Measurements from ENCODE around the gene SLC52A1. TPM values are rescaled to one million over a fixed set of nuclear protein-coding genes. Genes with fewer than 3 reads are reported as not detected.

Gene SLC52A1
- total and polyA plus RNA-seq, 2 of the 13 experiments (the other 11 are each of a cell fraction or from before 2014, with no cell fraction given), result 0.03 to 0.13 TPM

DNA sequence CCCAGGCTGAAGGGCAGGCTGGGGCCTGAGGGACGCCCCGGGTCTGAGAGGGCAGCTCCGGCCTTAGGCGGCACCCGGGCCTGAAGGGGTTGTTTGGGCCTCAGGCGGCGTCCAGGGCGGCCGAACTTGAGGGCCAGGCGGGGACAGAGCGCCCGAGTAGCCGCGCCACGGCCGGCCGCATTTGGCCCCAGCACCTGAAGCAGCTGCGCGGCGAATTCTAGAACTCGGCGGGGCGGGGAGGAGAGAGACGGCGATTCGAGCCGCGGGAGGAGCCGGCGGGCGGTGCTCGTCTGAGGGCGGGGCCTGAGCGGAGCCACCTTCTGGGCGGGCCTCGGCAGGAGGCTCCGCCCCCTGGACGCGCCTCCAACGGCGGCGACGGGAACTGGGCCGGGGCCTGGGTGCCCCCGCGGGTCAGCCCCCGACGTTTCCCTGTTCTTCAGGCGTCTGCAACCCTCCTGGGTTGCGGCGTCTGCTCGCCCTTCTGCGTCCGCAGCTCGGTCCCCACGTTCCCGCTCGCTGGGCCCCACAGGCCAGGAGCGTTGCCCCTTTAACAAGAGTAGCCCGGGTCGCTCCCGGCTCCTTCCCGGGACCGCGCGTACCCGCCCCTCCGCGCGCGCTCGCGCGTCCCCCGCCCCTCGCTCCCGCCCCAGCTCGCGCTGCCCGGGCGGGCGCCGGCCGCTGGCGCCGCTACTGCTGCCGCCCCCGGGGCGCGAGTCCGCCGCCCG lies 37.8 kb downstream of the SLC52A1 start, which contains the start of the genes INCA1 and KIF1C (continued):
- TF ChIP-seq, protein P1, sequence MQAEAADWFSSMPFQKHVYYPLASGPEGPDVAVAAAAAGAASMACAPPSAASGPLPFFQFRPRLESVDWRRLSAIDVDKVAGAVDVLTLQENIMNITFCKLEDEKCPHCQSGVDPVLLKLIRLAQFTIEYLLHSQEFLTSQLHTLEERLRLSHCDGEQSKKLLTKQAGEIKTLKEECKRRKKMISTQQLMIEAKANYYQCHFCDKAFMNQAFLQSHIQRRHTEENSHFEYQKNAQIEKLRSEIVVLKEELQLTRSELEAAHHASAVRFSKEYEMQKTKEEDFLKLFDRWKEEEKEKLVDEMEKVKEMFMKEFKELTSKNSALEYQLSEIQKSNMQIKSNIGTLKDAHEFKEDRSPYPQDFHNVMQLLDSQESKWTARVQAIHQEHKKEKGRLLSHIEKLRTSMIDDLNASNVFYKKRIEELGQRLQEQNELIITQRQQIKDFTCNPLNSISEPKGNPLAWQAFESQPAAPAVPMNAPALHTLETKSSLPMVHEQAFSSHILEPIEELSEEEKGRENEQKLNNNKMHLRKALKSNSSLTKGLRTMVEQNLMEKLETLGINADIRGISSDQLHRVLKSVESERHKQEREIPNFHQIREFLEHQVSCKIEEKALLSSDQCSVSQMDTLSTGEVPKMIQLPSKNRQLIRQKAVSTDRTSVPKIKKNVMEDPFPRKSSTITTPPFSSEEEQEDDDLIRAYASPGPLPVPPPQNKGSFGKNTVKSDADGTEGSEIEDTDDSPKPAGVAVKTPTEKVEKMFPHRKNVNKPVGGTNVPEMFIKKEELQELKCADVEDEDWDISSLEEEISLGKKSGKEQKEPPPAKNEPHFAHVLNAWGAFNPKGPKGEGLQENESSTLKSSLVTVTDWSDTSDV (CRISPR knock-in tag; IDR thresholded peaks at IDR 0.05), result peak; percentile 31; the same call in 1 of the 2 replicates
- TF ChIP-seq, protein P2, sequence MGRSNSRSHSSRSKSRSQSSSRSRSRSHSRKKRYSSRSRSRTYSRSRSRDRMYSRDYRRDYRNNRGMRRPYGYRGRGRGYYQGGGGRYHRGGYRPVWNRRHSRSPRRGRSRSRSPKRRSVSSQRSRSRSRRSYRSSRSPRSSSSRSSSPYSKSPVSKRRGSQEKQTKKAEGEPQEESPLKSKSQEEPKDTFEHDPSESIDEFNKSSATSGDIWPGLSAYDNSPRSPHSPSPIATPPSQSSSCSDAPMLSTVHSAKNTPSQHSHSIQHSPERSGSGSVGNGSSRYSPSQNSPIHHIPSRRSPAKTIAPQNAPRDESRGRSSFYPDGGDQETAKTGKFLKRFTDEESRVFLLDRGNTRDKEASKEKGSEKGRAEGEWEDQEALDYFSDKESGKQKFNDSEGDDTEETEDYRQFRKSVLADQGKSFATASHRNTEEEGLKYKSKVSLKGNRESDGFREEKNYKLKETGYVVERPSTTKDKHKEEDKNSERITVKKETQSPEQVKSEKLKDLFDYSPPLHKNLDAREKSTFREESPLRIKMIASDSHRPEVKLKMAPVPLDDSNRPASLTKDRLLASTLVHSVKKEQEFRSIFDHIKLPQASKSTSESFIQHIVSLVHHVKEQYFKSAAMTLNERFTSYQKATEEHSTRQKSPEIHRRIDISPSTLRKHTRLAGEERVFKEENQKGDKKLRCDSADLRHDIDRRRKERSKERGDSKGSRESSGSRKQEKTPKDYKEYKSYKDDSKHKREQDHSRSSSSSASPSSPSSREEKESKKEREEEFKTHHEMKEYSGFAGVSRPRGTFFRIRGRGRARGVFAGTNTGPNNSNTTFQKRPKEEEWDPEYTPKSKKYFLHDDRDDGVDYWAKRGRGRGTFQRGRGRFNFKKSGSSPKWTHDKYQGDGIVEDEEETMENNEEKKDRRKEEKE (IDR thresholded peaks at IDR 0.05), result no peak
- TF ChIP-seq MLLT10 (CRISPR knock-in tag; IDR thresholded peaks at IDR 0.05) (no peak), ZNF562 (CRISPR knock-in tag; IDR thresholded peaks at IDR 0.05; ENCODE audit: borderline replicate concordance) (no peak), SP4 (CRISPR knock-in tag; IDR thresholded peaks at IDR 0.05) (peak; percentile 98), HHEX (CRISPR knock-in tag; IDR thresholded peaks at IDR 0.05) (no peak), SSRP1 (CRISPR knock-in tag; IDR thresholded peaks at IDR 0.05) (no peak), NBN (conservative IDR thresholded peaks at IDR 0.05) (no peak), FOSL2 (CRISPR knock-in tag; IDR thresholded peaks at IDR 0.05) (no peak; the same call in 1 of the 2 replicates), ZFP1 (CRISPR knock-in tag; IDR thresholded peaks at IDR 0.05) (no peak), ZFAT (CRISPR knock-in tag; conservative IDR thresholded peaks at IDR 0.05) (no peak), ZNF432 (CRISPR knock-in tag; IDR thresholded peaks at IDR 0.05; ENCODE audit: borderline replicate concordance) (no peak), ZNF101 (CRISPR knock-in tag; IDR thresholded peaks at IDR 0.05; ENCODE audit: borderline replicate concordance, low read depth) (no peak), ZNF598 (CRISPR knock-in tag; IDR thresholded peaks at IDR 0.05; ENCODE audit: borderline replicate concordance) (peak; percentile 29; the same call in 1 of the 2 replicates), PCBP1 (IDR thresholded peaks at IDR 0.05; ENCODE audit: borderline replicate concordance, low read depth, low read length) (no peak), RCOR2 (CRISPR knock-in tag; IDR thresholded peaks at IDR 0.05) (no peak), GATA4 (IDR thresholded peaks at IDR 0.05; ENCODE audit: borderline replicate concordance, low read depth) (no peak)
- TF ChIP-seq, protein P3, sequence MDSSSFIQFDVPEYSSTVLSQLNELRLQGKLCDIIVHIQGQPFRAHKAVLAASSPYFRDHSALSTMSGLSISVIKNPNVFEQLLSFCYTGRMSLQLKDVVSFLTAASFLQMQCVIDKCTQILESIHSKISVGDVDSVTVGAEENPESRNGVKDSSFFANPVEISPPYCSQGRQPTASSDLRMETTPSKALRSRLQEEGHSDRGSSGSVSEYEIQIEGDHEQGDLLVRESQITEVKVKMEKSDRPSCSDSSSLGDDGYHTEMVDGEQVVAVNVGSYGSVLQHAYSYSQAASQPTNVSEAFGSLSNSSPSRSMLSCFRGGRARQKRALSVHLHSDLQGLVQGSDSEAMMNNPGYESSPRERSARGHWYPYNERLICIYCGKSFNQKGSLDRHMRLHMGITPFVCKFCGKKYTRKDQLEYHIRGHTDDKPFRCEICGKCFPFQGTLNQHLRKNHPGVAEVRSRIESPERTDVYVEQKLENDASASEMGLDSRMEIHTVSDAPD (CRISPR knock-in tag; IDR thresholded peaks at IDR 0.05), result no peak
- TF ChIP-seq, protein P4, sequence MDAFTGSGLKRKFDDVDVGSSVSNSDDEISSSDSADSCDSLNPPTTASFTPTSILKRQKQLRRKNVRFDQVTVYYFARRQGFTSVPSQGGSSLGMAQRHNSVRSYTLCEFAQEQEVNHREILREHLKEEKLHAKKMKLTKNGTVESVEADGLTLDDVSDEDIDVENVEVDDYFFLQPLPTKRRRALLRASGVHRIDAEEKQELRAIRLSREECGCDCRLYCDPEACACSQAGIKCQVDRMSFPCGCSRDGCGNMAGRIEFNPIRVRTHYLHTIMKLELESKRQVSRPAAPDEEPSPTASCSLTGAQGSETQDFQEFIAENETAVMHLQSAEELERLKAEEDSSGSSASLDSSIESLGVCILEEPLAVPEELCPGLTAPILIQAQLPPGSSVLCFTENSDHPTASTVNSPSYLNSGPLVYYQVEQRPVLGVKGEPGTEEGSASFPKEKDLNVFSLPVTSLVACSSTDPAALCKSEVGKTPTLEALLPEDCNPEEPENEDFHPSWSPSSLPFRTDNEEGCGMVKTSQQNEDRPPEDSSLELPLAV (CRISPR knock-in tag; conservative IDR thresholded peaks at IDR 0.05; ENCODE audit: low read depth), result no peak
- TF ChIP-seq, protein P5, sequence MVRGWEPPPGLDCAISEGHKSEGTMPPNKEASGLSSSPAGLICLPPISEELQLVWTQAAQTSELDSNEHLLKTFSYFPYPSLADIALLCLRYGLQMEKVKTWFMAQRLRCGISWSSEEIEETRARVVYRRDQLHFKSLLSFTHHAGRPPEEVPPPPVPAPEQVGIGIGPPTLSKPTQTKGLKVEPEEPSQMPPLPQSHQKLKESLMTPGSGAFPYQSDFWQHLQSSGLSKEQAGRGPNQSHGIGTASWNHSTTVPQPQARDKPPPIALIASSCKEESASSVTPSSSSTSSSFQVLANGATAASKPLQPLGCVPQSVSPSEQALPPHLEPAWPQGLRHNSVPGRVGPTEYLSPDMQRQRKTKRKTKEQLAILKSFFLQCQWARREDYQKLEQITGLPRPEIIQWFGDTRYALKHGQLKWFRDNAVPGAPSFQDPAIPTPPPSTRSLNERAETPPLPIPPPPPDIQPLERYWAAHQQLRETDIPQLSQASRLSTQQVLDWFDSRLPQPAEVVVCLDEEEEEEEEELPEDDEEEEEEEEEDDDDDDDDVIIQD (CRISPR knock-in tag; IDR thresholded peaks at IDR 0.05; ENCODE audit: low read depth), result no peak

All from HepG2 (cell line).